NB4 (cell line): ENCODE results near the gene SLPI.

ENCODE experiments used
- DNase-seq: peaks from one replicate; pipeline ENCODE4 v3.0.0; 2010; ENCODE audit warnings: low read depth
- H3K4me3 ChIP-seq: one replicate; pipeline ENCODE4 v1.5.1; 2011; ENCODE audit warnings: mild to moderate bottlenecking, low read depth, low read length, moderate library complexity
- CTCF ChIP-seq: IDR thresholded peaks from one replicate; pipeline ENCODE4 v1.5.1; 2012; ENCODE audit warnings: low read depth, low read length
- MAX ChIP-seq: IDR thresholded peaks from 2 replicates; pipeline ENCODE4 v1.6.1; 2011; ENCODE audit warnings: low read depth, low read length
- MYC ChIP-seq: IDR thresholded peaks from 2 replicates; pipeline ENCODE4 v1.6.1; 2011; ENCODE audit warnings: low read depth, low read length
- POLR2A ChIP-seq: IDR thresholded peaks from 2 replicates; pipeline ENCODE4 v1.6.1; 2011; ENCODE audit warnings: mild to moderate bottlenecking; ENCODE audit not compliant: insufficient read length; ENCODE audit errors: extremely low read depth

The SLPI gene

GRCh38 chr20:45297786-45298497, 43.6 kb upstream of the SLPI start:
- no peak overlapping the region for H3K4me3 ChIP-seq
- DNase-seq: no peak
- TF ChIP-seq MAX (no peak), POLR2A (no peak), MYC (no peak), CTCF (no peak)

DNA sequence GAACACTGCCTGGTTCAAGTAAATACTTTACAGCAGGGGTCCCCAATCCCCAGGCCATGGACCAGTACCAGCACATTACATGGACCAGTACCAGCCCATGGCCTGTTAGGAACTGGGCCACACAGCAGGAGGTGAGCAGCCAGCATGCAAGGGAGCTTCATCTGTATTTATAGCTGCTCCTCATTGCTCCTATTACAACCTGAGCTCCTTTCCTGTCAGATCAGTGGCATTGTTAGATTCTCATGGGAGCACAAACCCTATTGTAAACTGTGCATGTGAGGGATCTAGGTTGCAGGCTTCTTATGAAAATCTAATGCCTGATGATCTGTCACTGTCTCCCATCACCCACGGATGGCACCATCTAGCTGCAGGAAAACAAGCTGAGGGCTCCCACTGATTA, 40.3 kb upstream of the SLPI start:
- DNase-seq: no peak
- no peak for TF ChIP-seq MYC
- TF ChIP-seq POLR2A: no peak
- TF ChIP-seq CTCF: no peak
- no peak for TF ChIP-seq MAX
- H3K4me3 ChIP-seq: no peak overlapping the region

GRCh38 chr20:45294003-45294368, 39.6 kb upstream of the SLPI start:
- H3K4me3 ChIP-seq: no peak overlapping the region
- TF ChIP-seq POLR2A (no peak), MYC (no peak), CTCF (no peak), MAX (no peak)

GRCh38 chr20:45293041-45294002, 39.0 kb upstream of the SLPI start:
- DNase-seq: peak; percentile 90
- H3K4me3 ChIP-seq: peak overlapping the region; percentile 49
- TF ChIP-seq CTCF: peak; percentile 97
- no peak for TF ChIP-seq MYC
- TF ChIP-seq POLR2A: no peak

More at GRCh38 chr20:45294003-45294368, 39.6 kb upstream of the SLPI start:
- DNase-seq: no peak

- TF ChIP-seq MYC (no peak), POLR2A (no peak), MAX (no peak), CTCF (no peak)
- H3K4me3 ChIP-seq: no peak overlapping the region
- no peak for DNase-seq
Observed at GRCh38 chr20:45292343-45292742, 38.0 kb upstream of the SLPI start.
